NOMO-1 treated with dmso at 0.1 percent for 144 hours (cell line): ENCODE results near the gene GNAS-AS1.

ENCODE experiments used
- DNase-seq: peaks from one replicate; lab custom pipeline; 2025; ENCODE audit not compliant: unreplicated experiment; lab: John Stamatoyannopoulos, UW

Gene GNAS-AS1

DNA sequence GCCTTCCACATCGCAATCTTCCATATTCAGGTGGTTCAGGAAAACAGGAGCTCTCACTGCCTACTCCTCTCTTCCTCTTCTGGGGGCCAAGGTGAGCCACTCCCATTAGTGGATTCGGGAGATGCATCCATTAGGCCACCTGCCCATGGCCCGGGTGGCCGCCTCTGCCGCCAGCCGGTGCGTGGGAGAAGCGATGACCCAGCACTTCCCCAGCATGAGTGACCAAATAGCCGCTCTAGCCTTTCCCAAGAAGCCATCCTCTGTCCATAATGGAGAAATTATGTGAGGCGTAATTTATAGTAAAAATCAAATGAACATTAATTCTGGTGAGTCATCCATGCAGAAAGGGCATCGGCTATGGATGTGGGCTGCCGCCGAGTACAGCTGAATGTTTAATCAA is 39.4 kb downstream of the GNAS-AS1 start:
- no peak for DNase-seq

DNA sequence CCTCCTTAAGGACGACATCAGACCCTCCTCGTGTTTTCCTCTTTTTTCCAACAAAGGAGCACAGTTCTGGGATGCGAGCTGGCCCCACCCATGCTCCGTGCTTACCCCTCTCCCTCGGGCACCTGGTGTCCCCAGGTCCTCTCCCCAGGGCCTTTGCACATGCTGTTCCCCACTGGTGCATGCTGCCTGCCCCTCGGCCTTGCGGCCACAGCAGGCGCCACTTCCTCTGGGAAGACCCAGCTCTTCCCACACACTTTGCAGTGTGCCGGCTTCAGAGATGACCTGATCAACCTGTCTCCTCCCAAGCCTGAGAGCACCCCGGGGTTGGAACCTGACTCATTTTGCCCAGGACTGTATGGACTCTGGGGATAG is 39.8 kb downstream of the GNAS-AS1 start:
- no peak for DNase-seq

DNA sequence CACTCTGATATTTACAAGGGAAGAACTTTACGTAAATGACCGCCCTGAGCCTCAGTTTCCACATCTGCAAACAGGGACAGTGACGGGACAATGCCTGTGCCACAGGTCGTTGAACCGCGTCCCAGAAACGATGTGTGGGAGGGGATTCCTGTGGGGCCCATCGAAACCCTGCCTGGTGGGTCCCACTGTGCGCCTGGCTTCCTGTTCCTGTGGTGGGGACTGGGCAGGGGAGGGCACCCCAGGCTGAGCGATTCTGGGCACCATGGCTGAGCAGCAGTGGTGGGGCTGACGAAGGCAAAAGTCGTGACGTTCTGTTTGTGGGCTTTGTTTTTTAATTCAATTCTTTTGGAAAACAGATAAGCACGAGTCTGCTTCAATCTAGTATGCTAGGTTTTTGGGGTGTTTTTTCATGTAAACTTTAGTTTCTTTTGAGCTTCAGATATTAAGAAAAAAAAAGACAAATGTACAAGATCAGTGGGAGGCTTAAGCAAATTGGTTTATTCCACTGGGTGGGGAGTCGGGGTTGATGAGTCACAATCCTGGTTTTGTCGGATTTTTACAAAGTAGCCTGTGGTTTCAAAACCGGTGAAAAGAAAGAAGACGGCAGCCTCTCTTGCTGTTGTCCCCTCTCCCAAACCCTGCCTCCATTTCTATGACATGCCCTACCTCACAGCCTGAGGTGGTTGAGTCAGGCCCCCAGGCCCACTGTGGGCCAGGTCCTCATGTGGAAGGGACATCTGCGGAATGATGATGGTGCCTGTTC is 40.4 kb downstream of the GNAS-AS1 start:
- DNase-seq: no peak

DNA sequence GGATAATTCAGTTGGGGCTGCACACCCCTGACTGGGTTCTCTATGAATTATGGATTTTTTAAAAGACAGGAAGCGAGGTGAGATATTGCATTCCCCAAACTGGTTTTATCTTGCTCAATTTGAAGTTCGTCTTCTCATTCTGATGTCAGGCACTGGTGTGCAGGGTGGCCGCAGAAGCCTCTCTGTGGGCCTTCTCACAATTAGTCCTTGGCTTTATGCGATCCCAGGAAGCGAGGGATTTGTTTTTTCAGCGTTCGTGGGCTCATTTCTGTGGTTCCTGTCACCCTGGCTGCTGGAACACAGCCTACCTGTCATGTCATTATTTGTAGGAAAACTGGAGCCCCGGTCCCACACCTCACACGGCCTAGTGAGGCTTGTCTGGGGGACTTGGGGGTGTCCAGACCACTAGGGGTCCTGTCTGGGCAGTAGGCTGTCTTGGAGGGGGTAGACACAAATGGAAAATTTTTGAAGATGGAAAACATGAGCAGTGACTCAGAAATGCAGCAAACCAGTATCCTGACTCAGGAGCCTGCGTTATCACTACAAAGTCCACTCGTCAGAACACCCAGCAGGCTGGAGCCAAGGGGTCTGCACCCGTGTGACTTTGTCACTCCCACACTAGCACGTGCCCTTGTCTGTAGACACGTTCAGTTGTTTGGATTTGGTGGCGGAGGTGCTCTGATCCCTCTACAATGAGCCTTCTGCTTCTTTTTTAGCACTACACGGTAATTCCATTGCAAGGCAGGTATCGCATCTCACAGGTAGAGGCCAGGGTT is 42.2 kb downstream of the GNAS-AS1 start:
- DNase-seq: no peak

DNA sequence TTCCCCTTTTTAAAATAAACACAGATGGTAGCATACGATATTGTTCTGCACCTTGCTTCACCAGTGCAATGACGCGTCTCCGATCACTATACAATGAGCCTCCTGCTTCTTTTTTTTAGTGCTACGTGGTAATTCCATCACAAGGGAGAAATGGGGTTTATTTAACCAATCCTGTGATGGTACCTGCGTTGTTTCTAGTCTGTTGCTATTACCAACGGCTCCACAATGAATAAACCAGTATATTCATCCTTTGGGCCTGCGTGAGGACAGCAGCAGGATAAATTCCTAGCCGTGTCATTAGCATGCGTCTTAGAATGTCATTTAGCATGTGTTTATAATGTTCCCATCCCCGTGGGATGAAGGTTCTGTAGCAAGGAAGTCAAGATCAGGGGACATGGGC is 42.9 kb downstream of the GNAS-AS1 start:
- no peak for DNase-seq

DNA sequence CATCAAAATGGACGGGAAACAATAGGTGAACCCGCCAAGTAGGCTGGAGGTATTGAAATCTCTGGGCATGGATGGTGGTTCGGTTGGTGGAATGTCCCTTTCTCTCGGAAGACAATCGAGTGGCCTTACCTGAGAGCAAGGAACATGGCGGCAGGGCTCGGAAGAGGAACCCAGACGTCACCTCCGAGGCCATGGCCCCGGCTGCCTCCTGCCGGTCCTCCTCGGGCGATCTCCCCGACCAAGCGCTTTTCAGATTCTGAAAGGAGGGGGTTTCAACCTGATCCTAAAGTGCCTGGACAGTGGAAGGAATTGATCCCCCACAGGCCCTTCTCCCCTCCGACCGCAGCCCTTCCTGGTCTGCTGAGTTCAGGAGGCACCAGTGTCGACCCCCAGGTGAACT is 47.2 kb downstream of the GNAS-AS1 start:
- DNase-seq: no peak

DNA sequence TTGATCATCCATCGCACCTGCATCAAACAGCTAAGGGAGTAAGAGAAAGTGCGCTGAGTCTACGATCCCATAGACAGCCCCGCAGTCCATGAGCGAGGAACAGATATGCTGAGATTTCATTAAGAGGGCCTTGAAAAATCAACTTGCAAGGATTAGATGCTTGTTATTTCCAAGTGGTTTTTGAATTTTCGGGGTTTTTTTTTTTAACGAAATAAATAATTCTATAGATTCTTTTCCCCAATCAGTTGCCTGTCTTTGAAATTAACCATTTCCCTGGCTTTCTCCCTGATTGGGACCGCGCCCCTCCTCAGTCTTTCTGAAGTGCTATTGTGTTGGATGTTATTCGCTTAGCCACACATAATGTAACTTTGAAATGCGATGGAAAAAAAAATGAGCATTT is 48.6 kb downstream of the GNAS-AS1 start:
- no peak for DNase-seq

DNA sequence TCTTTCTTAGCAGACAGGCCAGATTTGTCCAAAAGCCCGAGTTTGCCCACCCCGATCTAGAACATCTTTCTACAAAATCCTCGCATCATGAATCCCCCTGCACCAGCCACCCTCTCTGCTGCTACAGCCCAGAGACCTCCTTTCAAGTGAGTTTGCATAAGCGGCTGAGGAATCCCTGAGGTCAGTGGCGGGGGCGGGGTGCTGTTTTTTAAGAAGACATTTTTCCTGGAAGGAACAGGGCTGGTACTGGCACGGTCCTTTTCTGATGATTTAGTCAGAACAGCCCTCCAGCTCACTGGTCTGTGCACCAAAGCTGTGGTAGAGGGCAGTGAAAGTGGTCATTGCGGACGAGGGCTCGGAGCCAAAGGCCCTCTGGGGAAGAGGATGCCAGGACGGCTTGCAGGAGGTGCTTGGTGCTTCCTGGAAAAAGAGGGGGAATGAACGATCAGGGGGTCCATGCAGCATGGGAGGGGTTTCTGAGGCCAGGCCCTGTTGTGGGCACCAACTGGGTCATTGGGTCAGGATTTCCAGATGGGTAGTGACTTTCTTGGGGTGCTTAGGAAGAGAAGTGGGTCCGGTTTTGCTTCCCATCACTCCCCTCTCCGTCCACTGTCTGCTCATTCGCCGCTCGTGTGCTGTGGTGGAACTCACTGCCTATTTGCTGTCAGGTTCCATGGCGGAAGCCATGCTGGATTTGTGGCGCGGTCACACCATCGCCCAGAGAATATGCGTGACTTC is 50.4 kb downstream of the GNAS-AS1 start:
- no peak for DNase-seq

DNA sequence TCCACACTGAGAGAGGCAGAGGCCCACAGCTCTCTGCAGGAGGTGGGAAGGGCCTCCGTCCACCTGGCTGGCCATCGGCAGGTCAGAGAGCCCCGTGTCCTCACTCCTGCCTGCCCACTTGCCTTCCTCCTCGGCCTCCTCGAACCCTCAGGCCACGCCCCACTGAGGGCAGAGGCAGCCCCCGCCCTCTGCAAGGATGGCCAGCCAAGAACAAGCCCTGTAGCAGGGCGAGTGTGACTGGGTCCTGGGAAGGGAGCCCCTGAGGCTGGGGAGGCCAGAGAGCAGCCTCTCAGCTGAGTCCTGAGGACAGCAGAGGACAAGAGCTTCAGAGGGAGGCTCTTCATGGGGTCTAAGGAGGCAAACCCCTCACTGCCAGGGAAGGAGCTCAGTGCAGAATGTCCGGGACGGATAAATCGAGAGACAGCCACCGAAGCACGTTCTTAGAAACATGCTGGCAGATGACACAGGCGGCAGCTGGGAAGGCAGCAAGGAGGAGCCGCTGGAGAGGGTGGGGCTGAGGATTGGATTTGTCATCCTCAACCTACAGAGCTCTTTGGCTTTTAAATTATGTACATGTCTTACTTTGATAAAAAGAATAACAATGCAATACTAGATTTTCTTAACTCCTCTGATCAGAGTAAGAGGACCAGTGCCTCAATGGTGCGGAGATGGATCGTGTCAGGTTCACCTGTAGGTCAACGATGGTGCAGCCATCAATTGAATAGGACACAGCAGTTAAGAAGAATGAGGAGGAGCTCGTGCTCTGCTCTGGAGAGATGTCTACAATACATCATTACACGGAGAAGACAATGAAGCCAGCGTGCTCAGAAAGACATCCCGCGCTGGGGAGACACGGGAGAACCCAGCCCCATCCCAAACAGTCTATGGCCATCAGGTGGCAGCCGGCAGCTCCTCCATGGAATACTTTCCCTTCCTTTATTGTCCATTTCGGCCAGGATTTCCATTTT is 53.0 kb downstream of the GNAS-AS1 start:
- no peak for DNase-seq

DNA sequence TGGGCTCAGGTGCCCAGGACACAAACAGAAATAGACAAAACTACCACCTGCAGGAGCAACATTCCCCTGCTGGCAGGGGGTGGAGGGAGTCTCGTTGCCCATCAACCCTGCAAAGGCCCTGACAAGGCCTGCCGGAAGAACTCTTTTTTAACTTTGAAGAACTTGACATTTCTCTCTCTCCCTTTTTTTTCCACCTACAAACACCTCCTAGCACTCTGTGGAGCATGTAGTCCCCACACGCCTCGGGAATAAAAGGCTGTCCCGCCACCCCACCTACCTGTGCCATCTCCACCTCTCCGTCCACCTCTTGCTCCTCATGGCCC is 54.8 kb downstream of the GNAS-AS1 start:
- DNase-seq: no peak

DNA sequence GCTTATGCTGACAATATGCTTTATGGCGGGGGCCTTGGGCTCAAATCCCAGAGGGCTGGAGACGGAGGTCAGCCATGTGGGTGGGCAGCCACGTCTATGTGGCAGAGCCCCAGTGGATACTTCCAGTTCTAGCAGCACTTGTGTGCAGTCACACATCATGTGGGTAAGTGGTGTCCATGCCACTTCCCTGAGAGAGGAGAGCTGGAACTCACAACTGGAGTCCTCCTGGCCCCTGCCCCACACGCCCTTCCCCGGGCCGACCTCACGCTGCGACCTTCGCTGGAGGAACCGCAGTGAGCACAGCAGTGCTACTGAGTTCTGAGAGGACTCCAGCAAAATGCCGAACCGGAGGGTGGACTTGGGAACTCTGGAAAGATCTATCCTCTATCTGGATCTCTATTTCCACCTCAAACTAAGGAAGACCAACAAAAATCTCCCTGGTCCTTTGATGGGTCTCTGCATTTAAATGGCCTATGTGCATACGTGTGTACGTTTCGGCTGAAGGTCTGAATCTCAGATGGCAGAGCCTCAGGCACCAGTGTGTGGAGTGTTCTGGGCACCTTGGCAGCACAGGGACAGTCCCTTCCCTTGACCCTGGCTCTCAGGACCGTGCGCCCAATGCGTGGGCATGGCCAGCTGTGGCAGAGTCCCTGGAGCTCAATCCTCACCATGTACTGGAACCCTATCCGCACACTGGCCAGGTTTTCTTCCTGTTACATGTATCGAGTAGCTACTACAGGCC is 55.4 kb downstream of the GNAS-AS1 start:
- no peak for DNase-seq

DNA sequence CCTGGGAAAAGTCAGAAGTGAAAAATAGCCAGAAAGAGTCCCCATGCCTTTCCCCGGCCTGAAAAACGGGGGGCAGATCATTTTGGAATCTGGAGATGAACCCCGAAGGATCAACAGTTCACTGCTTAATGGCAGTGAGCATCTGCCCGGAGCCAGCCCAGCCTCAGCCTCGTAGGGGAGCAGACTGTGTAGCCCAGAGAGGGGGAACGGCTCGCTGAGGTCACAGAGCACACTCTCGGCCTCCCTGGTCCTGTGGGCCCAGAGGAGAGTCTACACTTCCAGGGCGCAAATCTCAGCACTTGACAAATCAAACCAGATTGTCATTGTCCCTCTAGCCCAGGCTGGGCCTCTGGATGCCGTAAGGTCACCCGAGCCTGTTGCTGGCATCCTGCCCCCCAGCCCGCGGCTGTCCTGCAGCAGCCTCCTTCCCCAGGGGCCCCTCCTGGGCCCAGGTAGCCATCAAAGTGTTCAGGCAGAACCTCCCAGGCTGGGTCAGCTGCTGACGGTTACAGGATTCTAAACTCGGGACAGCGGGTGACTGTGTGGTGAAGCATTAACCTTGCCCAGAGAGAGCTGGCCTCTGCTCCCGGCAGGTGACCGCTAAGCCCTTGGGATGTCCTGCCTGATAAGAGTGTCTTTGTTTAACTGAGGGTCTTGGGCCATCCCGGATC is 56.1 kb downstream of the GNAS-AS1 start:
- DNase-seq: no peak

DNA sequence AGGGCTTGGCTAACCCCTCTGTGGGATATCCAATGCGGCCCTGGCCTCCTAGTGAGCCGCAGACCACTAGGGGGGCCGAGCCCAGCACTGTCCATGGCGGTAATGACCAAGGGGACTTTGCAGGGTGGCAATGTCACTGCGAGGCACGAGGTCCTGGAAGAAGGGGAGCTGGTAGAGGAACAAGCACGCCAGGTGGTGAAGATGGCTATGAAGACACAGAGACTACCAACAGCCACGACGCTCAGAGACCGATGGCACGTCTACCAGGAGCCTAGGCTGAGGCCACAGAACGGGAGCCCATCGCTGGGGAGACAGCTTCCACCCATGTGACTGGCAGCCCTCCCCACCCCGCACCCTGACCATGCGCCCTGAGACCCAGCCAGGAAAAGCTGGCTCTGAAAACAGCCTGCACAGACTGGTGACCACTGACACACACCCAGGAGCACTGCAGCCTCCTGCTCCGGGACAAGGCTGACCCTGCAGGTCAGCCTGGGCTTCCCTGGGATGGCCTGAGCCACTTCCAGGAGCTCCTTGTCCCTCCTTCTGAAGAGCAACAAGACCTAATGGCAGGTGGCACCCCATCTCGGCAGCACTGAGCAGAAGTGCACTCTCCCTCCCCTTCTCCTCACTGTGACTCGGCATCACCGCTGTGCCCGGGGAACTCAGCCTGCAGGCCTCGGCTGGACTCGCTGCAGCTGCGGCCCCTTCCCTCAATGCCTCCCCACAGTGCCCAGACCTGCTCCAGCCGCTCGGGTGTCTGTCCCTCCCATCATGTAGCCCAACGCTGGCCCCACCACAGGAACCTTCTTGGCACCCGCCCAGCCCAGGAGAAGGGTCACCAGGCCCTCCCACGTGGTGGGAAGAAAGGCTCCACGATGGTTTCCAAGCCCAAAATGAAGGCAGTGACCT is 56.9 kb downstream of the GNAS-AS1 start:
- DNase-seq: no peak

DNA sequence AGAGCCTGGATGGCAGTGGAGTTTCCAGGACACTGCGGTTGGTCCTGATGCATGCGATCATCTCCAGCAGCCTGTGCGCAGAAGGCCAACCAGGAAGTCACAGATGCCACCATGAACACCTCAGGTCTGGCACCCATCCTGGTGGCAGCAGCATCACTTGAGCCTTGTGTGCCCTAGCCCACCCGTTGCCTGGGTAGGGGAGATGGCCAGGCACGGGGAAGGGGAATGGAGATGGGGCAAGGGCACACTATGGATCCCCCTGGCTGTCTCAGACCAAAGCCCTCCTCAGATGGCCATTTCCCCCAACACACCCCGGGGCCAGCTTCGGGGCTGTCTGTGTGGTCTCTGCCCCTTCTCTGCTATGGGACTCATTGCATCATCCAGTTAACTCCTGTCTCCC is 58.3 kb downstream of the GNAS-AS1 start:
- DNase-seq: no peak

DNA sequence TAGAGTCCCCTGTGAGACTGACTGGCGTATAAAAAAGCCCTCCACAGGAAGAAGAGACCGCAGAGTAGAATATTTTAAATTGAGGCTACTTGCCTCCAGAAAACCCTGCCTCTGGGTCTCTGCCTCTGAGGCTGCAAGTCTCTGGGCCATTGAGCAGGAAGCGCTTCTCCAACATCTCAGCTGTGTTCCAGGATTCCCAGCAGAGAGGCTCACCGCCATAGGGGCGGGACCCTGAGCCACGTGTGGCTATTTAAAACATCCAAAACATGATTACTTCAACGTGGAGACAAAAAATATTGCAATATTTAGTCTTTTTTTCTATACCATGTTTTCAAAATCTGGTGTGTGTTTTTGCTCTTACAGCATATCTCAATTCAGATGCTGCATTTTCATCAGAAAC is 59.4 kb downstream of the GNAS-AS1 start:
- DNase-seq: no peak

DNA sequence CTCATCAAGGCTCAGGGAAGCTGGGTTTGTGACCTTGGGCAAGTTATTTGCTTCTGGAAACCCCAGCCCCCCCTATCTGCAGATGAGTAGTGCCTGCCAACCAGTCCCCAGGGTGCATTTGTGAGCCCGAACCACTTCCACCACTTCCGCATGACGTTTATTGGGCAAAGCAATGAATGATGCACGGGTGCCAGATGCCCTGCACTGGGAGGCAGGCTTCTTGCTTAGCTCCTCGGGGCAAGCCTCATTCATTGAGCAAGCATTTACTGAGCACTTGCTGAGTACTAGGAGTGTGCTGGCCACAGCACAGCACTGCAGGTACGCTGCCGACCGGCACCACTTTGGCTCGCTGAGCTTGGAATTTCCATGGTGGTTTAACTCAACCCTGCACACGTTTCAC is 60.2 kb downstream of the GNAS-AS1 start:
- no peak for DNase-seq

DNA sequence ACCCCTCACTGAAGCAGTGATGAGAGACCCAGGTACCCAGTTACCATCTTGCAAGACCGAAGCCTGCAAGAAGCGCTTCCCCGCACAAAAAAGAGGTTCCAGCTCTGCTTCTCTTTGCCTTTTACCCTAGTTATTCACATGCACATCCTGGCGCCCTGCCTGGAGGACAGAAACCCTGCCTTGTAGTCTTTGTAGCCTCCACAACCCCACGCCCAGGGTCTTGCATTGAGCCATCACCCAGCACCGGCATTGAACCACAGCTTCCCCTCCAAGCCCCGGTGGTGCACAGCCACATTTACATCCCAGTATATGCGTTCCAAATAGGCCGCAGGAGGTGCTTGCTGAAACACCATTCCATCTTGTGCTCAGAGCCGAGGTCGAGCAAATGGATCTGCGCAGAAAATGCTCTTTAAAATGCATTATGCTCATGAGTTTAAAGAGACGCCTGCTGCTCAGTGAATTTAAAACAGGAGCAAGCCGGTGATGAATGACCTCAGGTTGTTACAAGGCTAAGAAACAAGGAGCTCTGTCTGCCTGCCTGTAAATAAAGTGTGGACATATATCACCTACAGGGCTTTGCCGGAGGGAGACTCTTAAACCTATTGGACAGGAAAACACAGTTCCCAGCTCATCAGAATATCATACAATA is 61.7 kb downstream of the GNAS-AS1 start:
- no peak for DNase-seq
